Right atrium auricular region (tissue), 2 donors: Measurements from ENCODE around the gene SLC16A12. TPM values are rescaled to one million over a fixed set of nuclear protein-coding genes. Genes with fewer than 3 reads are reported as not detected.

Experiments
- DNase-seq: peaks from one replicate; pipeline ENCODE4 v3.0.0-alpha.2; 2019; ENCODE audit warnings: low spot score
- H3K27ac ChIP-seq, 2 donors: fragments of 200-600 bp; sonication (generic); 1 replicate in 1 of 2; 2 replicates in 1 of 2; pipeline ENCODE4 v1.5.1; 2016 to 2019
- H3K27me3 ChIP-seq, 2 donors: fragments of 200-600 bp; sonication (generic); one replicate each; pipeline versions ENCODE4 v1.5.1 to v1.6.0; 2017 to 2019
- H3K36me3 ChIP-seq: fragments of 200-600 bp; sonication (generic); one replicate; pipeline ENCODE4 v1.5.1; 2016
- H3K4me1 ChIP-seq, 2 donors: fragments of 200-600 bp; sonication (generic); one replicate each; pipeline versions ENCODE4 v1.5.1 to v1.6.0; 2017 to 2019
- H3K4me3 ChIP-seq, 2 donors: fragments of 200-600 bp; sonication (generic); 1 replicate in 1 of 2; 2 replicates in 1 of 2; pipeline ENCODE4 v1.5.1; 2017 to 2019; ENCODE audit warnings: mild to moderate bottlenecking in 1 of 2, moderate library complexity in 1 of 2
- H3K9me3 ChIP-seq, 2 donors: fragments of 200-600 bp; sonication (generic); one replicate each; pipeline ENCODE4 v1.5.1; 2019
- CTCF ChIP-seq, 2 donors: fragments of 200-600 bp; sonication (generic); IDR thresholded peaks; one replicate each; pipeline ENCODE4 v1.5.1; 2019; ENCODE audit warnings: antibody characterized with exemption in 2 of 2
- total RNA-seq, 2 donors: library from RNA; depleted of rRNA; stranded (reverse); fragments of >200 nt; gene quantifications; one replicate each; pipeline ENCODE4 v1.1.0, GENCODE V29; 2016

The SLC16A12 gene
- total RNA-seq, 2 donors from 2014 or later, result 6.0 to 10.0 TPM

GRCh38 chr10:89494575-89494974 lies 40.8 kb downstream of the SLC16A12 start:
- Histone ChIP-seq H3K4me3 (no peak overlapping the region), H3K36me3 (no peaks in the 10 kb centered on the region), H3K27ac (peak overlapping the region; percentile 36 to 40), H3K9me3 (no peaks in the 10 kb centered on the region), H3K4me1 (peaks cover 0 to 31% of the 10 kb centered on the region in 2 donors), H3K27me3 (no peaks in the 10 kb centered on the region)
- no peak for DNase-seq
- no peak for TF ChIP-seq CTCF (IDR thresholded peaks at IDR 0.05)

- H3K4me1 ChIP-seq, result peaks cover 0 to 31% of the 10 kb centered on the region in 2 donors
- no peak for TF ChIP-seq CTCF (IDR thresholded peaks at IDR 0.05)
- no peaks in the 10 kb centered on the region for H3K9me3 ChIP-seq
- no peak for DNase-seq
- H3K4me3 ChIP-seq, result no peak overlapping the region
- peak overlapping the region; percentile 36 to 40 for H3K27ac ChIP-seq
- no peaks in the 10 kb centered on the region for H3K36me3 ChIP-seq
- H3K27me3 ChIP-seq, result no peaks in the 10 kb centered on the region
Measured at GRCh38 chr10:89494068-89494467, 41.3 kb downstream of the SLC16A12 start.

GRCh38 chr10:89491932-89492331 lies 43.5 kb downstream of the SLC16A12 start:
- Histone ChIP-seq H3K36me3 (no peaks in the 10 kb centered on the region), H3K9me3 (no peaks in the 10 kb centered on the region), H3K27me3 (no peaks in the 10 kb centered on the region), H3K4me3 (no peak overlapping the region), H3K4me1 (peaks cover 0 to 31% of the 10 kb centered on the region in 2 donors), H3K27ac (no peak overlapping the region)
- no peak for DNase-seq
- TF ChIP-seq CTCF (IDR thresholded peaks at IDR 0.05), result no peak

- no peak overlapping the region for H3K4me3 ChIP-seq
- no peak for DNase-seq
- no peaks in the 10 kb centered on the region for H3K27me3 ChIP-seq
- H3K4me1 ChIP-seq, result peaks cover 0 to 31% of the 10 kb centered on the region in 2 donors
- no peaks in the 10 kb centered on the region for H3K36me3 ChIP-seq
- no peaks in the 10 kb centered on the region for H3K9me3 ChIP-seq
- TF ChIP-seq CTCF (IDR thresholded peaks at IDR 0.05), result no peak
- peak overlapping the region in 1 of 2 donors; percentile 13 for H3K27ac ChIP-seq
Measured at GRCh38 chr10:89490596-89491335, 44.6 kb downstream of the SLC16A12 start.

- peaks cover 0 to 56% of the 10 kb centered on the region in 2 donors for H3K4me1 ChIP-seq
Measured at GRCh38 chr10:89482256-89482655, 53.1 kb downstream of the SLC16A12 start.

More at GRCh38 chr10:89482256-89482655, 53.1 kb downstream of the SLC16A12 start:
- Histone ChIP-seq H3K27me3 (no peaks in the 10 kb centered on the region), H3K9me3 (no peaks in the 10 kb centered on the region), H3K36me3 (no peaks in the 10 kb centered on the region), H3K27ac (peak overlapping the region; percentile 60 to 91), H3K4me3 (no peak overlapping the region)
- no peak for TF ChIP-seq CTCF (IDR thresholded peaks at IDR 0.05)
- DNase-seq, result no peak
